ENCODE measurements around the gene CAMK2A. TPM values are rescaled to one million over a fixed set of nuclear protein-coding genes. Genes with fewer than 3 reads are reported as not detected.

The CAMK2A gene
- total RNA-seq, result 59.7 TPM

DNA sequence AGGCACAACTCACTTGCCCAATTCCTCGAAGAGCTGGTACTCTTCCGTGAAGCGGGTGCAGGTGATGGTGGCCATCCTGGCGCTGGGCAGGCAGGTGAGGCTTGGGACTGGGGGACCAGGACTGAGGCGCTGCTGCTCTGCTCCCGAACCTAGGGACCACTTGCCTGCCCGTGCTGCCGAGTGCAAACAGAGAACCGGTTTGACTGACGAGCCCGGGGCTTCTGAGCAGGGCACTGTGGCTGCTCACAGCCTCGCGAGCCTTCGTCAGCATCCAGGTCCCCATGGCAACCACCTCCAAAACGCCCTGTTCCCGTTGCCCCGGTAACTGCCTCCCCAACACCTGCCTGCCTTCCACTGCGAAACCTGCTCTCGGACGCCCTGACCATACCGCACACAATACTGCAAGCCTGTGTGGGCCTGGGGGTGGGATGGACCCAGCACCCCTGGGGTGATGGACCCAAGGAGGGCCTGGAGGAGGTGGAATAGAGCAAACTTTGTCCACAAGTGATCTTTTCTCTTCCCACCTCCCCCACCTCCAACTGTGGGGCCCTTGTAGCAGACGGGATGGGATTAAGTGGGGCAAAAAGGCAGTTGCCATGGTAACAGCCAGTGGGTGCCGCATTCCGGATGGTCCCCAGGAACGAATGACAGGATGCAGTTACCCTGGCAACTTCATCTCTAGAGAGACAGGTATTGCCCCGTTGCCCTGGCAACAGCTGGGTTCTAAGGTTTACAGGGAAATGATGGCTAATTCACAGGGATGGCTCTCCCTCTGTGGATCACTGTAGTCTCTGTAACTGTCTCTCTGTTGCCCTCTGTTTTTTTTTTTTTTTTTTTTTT lies at the start of gene CAMK2A:
Gene CAMK2A, minus strand, starts transcription at position 223 of the 840 bp plus-strand sequence. Its CDS starts 148 bp downstream, at position 75.

DNA sequence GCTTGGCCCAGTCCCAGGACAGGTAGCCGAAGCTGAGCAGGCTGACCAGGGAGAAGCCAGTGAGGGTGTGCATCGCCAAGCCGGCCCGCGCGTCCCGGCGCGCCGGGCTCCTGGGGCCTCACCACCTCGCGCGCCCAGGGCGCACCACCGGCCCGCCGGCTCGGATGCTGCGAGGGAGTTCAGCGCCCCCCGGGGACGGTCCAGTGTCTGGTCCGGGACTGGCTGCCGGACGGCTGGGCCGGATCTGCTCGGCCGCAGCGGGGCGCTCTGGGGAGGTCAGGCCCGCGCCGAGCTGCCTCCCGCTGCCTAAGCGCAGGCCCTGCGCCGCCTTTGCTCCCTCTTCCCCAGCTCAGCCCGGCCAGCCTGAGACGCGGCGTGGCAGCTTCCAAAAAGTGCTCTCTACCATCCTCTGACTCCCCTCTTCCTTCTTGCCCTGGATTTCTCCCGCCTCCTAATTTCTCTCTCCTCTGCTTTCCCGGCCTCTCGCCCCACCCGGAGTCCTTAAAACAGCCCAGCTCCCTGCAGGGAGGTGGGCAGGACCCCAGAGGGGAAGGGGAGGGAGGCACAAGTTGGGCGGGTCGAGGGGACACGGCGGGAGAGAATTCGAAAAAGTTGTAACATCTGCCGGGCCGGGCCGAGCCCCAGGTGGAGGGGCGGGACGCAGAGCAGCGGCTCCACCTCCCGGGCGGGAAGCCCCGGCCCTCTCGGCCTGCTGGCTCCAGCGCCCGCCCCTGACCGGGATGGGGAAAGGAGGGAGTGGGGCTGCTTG lies 12.9 kb upstream of the CAMK2A start, which contains the start of gene ARSI:
Gene ARSI, minus strand, starts transcription at position 605 of the 769 bp plus-strand sequence. Its CDS starts 532 bp downstream, at position 73.

DNA sequence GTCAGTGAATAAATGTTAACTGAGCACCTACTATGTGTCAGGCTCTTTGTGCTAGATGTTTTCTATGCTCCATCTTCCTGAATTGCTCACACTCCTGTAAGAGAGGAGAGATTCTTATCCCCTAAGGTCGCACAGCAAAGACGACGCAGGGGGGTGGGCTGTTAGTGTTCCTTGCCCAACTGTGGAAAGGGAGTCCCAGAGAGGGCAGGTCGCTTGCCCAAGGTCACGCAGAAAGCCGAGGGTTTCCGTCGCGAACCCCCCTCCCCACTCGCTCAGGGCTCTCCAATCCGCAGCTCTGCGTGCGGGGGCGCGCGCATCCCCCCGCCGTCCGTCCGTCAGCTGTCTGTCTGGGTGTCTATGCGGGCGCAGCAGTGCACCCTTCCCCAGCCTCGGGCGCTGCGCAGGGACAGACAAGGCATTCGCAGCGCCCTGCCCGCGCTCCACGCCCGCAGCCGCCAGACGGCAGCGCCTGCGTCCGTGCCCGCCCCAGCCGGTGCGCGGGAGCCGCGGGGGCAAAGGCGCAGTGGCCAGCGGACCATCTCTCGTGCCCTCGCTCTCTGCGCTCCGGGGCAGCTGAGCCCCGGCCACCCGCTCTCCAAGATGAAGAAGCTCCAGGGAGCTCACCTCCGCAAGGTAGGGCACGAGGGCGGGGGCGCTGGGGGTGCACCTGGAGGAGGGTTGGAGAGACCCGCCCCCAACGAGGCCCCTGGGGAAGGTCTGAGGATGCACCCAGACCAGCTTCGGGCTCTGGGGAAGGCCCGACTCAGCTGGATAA lies 99.7 kb downstream of the CAMK2A start, which contains the start of gene SLC6A7:
Gene SLC6A7, plus strand, starts transcription at position 335 of the 775 bp plus-strand sequence. Its CDS starts 266 bp downstream, at position 601.

Other genes starting within 250 kb of the CAMK2A start
- 15.7 TPM for gene CSF1R, start 203.2 kb downstream of the CAMK2A start, total RNA-seq
- gene PDGFRB, start 133.9 kb downstream of the CAMK2A start, total RNA-seq, result 28.6 TPM
- gene CDX1, start 123.0 kb downstream of the CAMK2A start, total RNA-seq, result not detected
- 20.5 TPM for gene SLC6A7, start 99.7 kb downstream of the CAMK2A start, total RNA-seq
- gene ARSI, start 13.1 kb upstream of the CAMK2A start, total RNA-seq, result 0.46 TPM
- gene TCOF1, start 67.9 kb upstream of the CAMK2A start, total RNA-seq, result 12.7 TPM
- gene CD74, start 123.1 kb upstream of the CAMK2A start, total RNA-seq, result 18.7 TPM
- gene RPS14, start 160.0 kb upstream of the CAMK2A start, total RNA-seq, result 1,944 TPM
- 38.1 TPM for gene NDST1, start 218.4 kb upstream of the CAMK2A start, total RNA-seq

Measured in diencephalon (tissue), 1 donor.